ENCODE data around the gene NPIPA1. TPM values are rescaled to one million over a fixed set of nuclear protein-coding genes. Genes with fewer than 3 reads are reported as not detected.
A peak's percentile ranks its signal among the peaks of the same experiment; 100 is the strongest.
"Not testable (repeated sequence)": the region's sequence is repeated elsewhere in the genome, so short reads cannot be mapped to it uniquely, and the experiment has no call there.

Gene NPIPA1
- total and polyA plus RNA-seq, 2 donors from 2014 or later = 26.7 to 79.3 TPM

- intact Hi-C loops (cut with DNase I); H3K4me3 ChIP-seq (ENCODE audit: low read length in 3 of 3); H3K36me3 ChIP-seq (ENCODE audit: control insufficient read depth in 2 of 3, insufficient read depth in 3 of 3, low read length in 3 of 3); H3K27ac ChIP-seq (ENCODE audit: low read depth in 2 of 2, low read length in 2 of 2); H3K9ac ChIP-seq (ENCODE audit: low read length in 3 of 3); H3K9me3 ChIP-seq (ENCODE audit: control insufficient read depth in 2 of 3, insufficient read depth in 1 of 3, low read length in 3 of 3); H3K4me1 ChIP-seq (ENCODE audit: control insufficient read depth in 2 of 3, insufficient read depth in 2 of 3, low read depth in 1 of 3, low read length in 3 of 3); H3K27me3 ChIP-seq (ENCODE audit: control insufficient read depth, insufficient read depth, low read length); FAIRE-seq: not testable (repeated sequence)
- peak in 3 of 5 donors; percentile 5 to 52 (median 12) for DNase-seq
These were observed 13.7 kb upstream of the NPIPA1 start for GRCh38 chr16:14923394-14924088.

GRCh38 chr16:14924359-14924758 lies 12.9 kb upstream of the NPIPA1 start:
- H3K27me3 ChIP-seq (ENCODE audit: control insufficient read depth, insufficient read depth, low read length); intact Hi-C loops (cut with DNase I); FAIRE-seq: not testable (repeated sequence)

GRCh38 chr16:14924982-14925381 lies 12.3 kb upstream of the NPIPA1 start:
- H3K27ac ChIP-seq (ENCODE audit: low read depth in 2 of 2, low read length in 2 of 2); H3K27me3 ChIP-seq (ENCODE audit: control insufficient read depth, insufficient read depth, low read length); H3K4me1 ChIP-seq (ENCODE audit: control insufficient read depth in 2 of 3, insufficient read depth in 2 of 3, low read depth in 1 of 3, low read length in 3 of 3); intact Hi-C loops (cut with DNase I); H3K9ac ChIP-seq (ENCODE audit: low read length in 3 of 3); FAIRE-seq; H3K4me3 ChIP-seq (ENCODE audit: low read length in 3 of 3); H3K9me3 ChIP-seq (ENCODE audit: control insufficient read depth in 2 of 3, insufficient read depth in 1 of 3, low read length in 3 of 3); H3K36me3 ChIP-seq (ENCODE audit: control insufficient read depth in 2 of 3, insufficient read depth in 3 of 3, low read length in 3 of 3): not testable (repeated sequence)
- peak in 1 of 5 donors; percentile 43 for DNase-seq

More at GRCh38 chr16:14924359-14924758, 12.9 kb upstream of the NPIPA1 start:
- not testable (repeated sequence) for H3K4me3 ChIP-seq (ENCODE audit: low read length in 3 of 3); H3K36me3 ChIP-seq (ENCODE audit: control insufficient read depth in 2 of 3, insufficient read depth in 3 of 3, low read length in 3 of 3); H3K4me1 ChIP-seq (ENCODE audit: control insufficient read depth in 2 of 3, insufficient read depth in 2 of 3, low read depth in 1 of 3, low read length in 3 of 3); H3K9ac ChIP-seq (ENCODE audit: low read length in 3 of 3); H3K9me3 ChIP-seq (ENCODE audit: control insufficient read depth in 2 of 3, insufficient read depth in 1 of 3, low read length in 3 of 3); H3K27ac ChIP-seq (ENCODE audit: low read depth in 2 of 2, low read length in 2 of 2)
- peak in 1 of 5 donors; percentile 35 for DNase-seq

- H3K4me3 ChIP-seq (ENCODE audit: low read length in 3 of 3); H3K9me3 ChIP-seq (ENCODE audit: control insufficient read depth in 2 of 3, insufficient read depth in 1 of 3, low read length in 3 of 3); H3K9ac ChIP-seq (ENCODE audit: low read length in 3 of 3); H3K4me1 ChIP-seq (ENCODE audit: control insufficient read depth in 2 of 3, insufficient read depth in 2 of 3, low read depth in 1 of 3, low read length in 3 of 3); FAIRE-seq; H3K27ac ChIP-seq (ENCODE audit: low read depth in 2 of 2, low read length in 2 of 2); H3K27me3 ChIP-seq (ENCODE audit: control insufficient read depth, insufficient read depth, low read length); H3K36me3 ChIP-seq (ENCODE audit: control insufficient read depth in 2 of 3, insufficient read depth in 3 of 3, low read length in 3 of 3); intact Hi-C loops (cut with DNase I): not testable (repeated sequence)
- peak in 4 of 5 donors; percentile 5 to 80 (median 37) for DNase-seq
These were observed 9.1 kb upstream of the NPIPA1 start for GRCh38 chr16:14928064-14928714.

GRCh38 chr16:14929176-14929575 lies 8.1 kb upstream of the NPIPA1 start:
- peak in 1 of 5 donors; percentile 50 for DNase-seq
- FAIRE-seq; H3K9me3 ChIP-seq (ENCODE audit: control insufficient read depth in 2 of 3, insufficient read depth in 1 of 3, low read length in 3 of 3); H3K4me3 ChIP-seq (ENCODE audit: low read length in 3 of 3); H3K27me3 ChIP-seq (ENCODE audit: control insufficient read depth, insufficient read depth, low read length); H3K4me1 ChIP-seq (ENCODE audit: control insufficient read depth in 2 of 3, insufficient read depth in 2 of 3, low read depth in 1 of 3, low read length in 3 of 3); intact Hi-C loops (cut with DNase I); H3K36me3 ChIP-seq (ENCODE audit: control insufficient read depth in 2 of 3, insufficient read depth in 3 of 3, low read length in 3 of 3); H3K9ac ChIP-seq (ENCODE audit: low read length in 3 of 3); H3K27ac ChIP-seq (ENCODE audit: low read depth in 2 of 2, low read length in 2 of 2): not testable (repeated sequence)

- H3K4me3 ChIP-seq (ENCODE audit: low read length in 3 of 3); H3K27ac ChIP-seq (ENCODE audit: low read depth in 2 of 2, low read length in 2 of 2); H3K27me3 ChIP-seq (ENCODE audit: control insufficient read depth, insufficient read depth, low read length); intact Hi-C loops (cut with DNase I); FAIRE-seq; H3K4me1 ChIP-seq (ENCODE audit: control insufficient read depth in 2 of 3, insufficient read depth in 2 of 3, low read depth in 1 of 3, low read length in 3 of 3); H3K9me3 ChIP-seq (ENCODE audit: control insufficient read depth in 2 of 3, insufficient read depth in 1 of 3, low read length in 3 of 3); DNase-seq; H3K9ac ChIP-seq (ENCODE audit: low read length in 3 of 3); H3K36me3 ChIP-seq (ENCODE audit: control insufficient read depth in 2 of 3, insufficient read depth in 3 of 3, low read length in 3 of 3): not testable (repeated sequence)
These were observed 7.0 kb upstream of the NPIPA1 start for GRCh38 chr16:14930246-14930645.

- not testable (repeated sequence) for H3K27me3 ChIP-seq (ENCODE audit: control insufficient read depth, insufficient read depth, low read length); FAIRE-seq
- peak in 1 of 5 donors; percentile 60 for DNase-seq
These were observed 6.3 kb upstream of the NPIPA1 start for GRCh38 chr16:14930971-14931370.

GRCh38 chr16:14932581-14933375 lies 4.5 kb upstream of the NPIPA1 start:
- H3K4me3 ChIP-seq (ENCODE audit: low read length in 3 of 3); H3K36me3 ChIP-seq (ENCODE audit: control insufficient read depth in 2 of 3, insufficient read depth in 3 of 3, low read length in 3 of 3); H3K9ac ChIP-seq (ENCODE audit: low read length in 3 of 3); H3K4me1 ChIP-seq (ENCODE audit: control insufficient read depth in 2 of 3, insufficient read depth in 2 of 3, low read depth in 1 of 3, low read length in 3 of 3); H3K9me3 ChIP-seq (ENCODE audit: control insufficient read depth in 2 of 3, insufficient read depth in 1 of 3, low read length in 3 of 3); FAIRE-seq; H3K27ac ChIP-seq (ENCODE audit: low read depth in 2 of 2, low read length in 2 of 2); H3K27me3 ChIP-seq (ENCODE audit: control insufficient read depth, insufficient read depth, low read length); intact Hi-C loops (cut with DNase I): not testable (repeated sequence)
- DNase-seq = peak in 1 of 5 donors; percentile 54

More at GRCh38 chr16:14930971-14931370, 6.3 kb upstream of the NPIPA1 start:
- intact Hi-C loops (cut with DNase I); H3K27ac ChIP-seq (ENCODE audit: low read depth in 2 of 2, low read length in 2 of 2); H3K4me3 ChIP-seq (ENCODE audit: low read length in 3 of 3); H3K9me3 ChIP-seq (ENCODE audit: control insufficient read depth in 2 of 3, insufficient read depth in 1 of 3, low read length in 3 of 3); H3K36me3 ChIP-seq (ENCODE audit: control insufficient read depth in 2 of 3, insufficient read depth in 3 of 3, low read length in 3 of 3); H3K9ac ChIP-seq (ENCODE audit: low read length in 3 of 3); H3K4me1 ChIP-seq (ENCODE audit: control insufficient read depth in 2 of 3, insufficient read depth in 2 of 3, low read depth in 1 of 3, low read length in 3 of 3): not testable (repeated sequence)
